ENCODE data around the gene GSG1.

Gene GSG1

GRCh38 chr12:13128291-13128965, 25.0 kb upstream of the GSG1 start:
- DNase-seq = no peak
- Mint-ChIP-seq H3K4me1 (ENCODE audit: low read depth) (no peaks in the 10 kb centered on the region), H3K36me3 (ENCODE audit: low read depth) (no peaks in the 10 kb centered on the region), H3K27me3 (no peaks in the 10 kb centered on the region), H3K4me3 (no peak overlapping the region), H3K27ac (no peak overlapping the region), H3K9me3 (no peaks in the 10 kb centered on the region)

- H3K27ac Mint-ChIP-seq = no peak overlapping the region
- H3K36me3 Mint-ChIP-seq (ENCODE audit: low read depth) = no peaks in the 10 kb centered on the region
- no peak overlapping the region for H3K4me3 Mint-ChIP-seq
- no peaks in the 10 kb centered on the region for H3K27me3 Mint-ChIP-seq
- no peak for DNase-seq
- H3K9me3 Mint-ChIP-seq = no peaks in the 10 kb centered on the region
- no peaks in the 10 kb centered on the region for H3K4me1 Mint-ChIP-seq (ENCODE audit: low read depth)
These were observed 24.0 kb upstream of the GSG1 start for GRCh38 chr12:13127444-13127843.

GRCh38 chr12:13126494-13126893, 23.0 kb upstream of the GSG1 start:
- DNase-seq = no peak
- Mint-ChIP-seq H3K9me3 (no peaks in the 10 kb centered on the region), H3K27me3 (no peaks in the 10 kb centered on the region), H3K4me3 (no peak overlapping the region), H3K27ac (no peak overlapping the region), H3K4me1 (ENCODE audit: low read depth) (no peaks in the 10 kb centered on the region), H3K36me3 (ENCODE audit: low read depth) (no peaks in the 10 kb centered on the region)

DNA sequence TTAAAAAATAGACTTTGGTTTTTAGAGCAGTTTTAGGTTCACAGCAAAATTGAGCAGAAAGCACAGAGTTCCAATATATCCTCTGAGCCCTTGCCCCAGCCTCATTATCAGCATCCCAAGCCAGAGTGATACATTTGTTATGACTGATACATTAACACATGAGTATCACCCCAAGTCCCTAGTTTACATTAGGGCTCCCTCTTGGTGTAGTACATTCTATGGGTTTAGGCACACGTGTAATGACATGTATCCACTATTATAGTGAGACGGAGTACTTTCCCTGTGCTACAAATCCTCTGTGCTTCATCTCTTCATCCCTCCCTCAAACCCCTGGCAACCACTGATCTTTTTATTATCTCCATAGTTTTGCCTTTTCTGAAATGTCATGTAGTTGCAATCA, 22.5 kb upstream of the GSG1 start:
- Mint-ChIP-seq H3K36me3 (ENCODE audit: low read depth) (no peaks in the 10 kb centered on the region), H3K9me3 (no peaks in the 10 kb centered on the region), H3K27me3 (no peaks in the 10 kb centered on the region), H3K4me3 (no peak overlapping the region), H3K4me1 (ENCODE audit: low read depth) (no peaks in the 10 kb centered on the region), H3K27ac (no peak overlapping the region)
- no peak for DNase-seq

DNA sequence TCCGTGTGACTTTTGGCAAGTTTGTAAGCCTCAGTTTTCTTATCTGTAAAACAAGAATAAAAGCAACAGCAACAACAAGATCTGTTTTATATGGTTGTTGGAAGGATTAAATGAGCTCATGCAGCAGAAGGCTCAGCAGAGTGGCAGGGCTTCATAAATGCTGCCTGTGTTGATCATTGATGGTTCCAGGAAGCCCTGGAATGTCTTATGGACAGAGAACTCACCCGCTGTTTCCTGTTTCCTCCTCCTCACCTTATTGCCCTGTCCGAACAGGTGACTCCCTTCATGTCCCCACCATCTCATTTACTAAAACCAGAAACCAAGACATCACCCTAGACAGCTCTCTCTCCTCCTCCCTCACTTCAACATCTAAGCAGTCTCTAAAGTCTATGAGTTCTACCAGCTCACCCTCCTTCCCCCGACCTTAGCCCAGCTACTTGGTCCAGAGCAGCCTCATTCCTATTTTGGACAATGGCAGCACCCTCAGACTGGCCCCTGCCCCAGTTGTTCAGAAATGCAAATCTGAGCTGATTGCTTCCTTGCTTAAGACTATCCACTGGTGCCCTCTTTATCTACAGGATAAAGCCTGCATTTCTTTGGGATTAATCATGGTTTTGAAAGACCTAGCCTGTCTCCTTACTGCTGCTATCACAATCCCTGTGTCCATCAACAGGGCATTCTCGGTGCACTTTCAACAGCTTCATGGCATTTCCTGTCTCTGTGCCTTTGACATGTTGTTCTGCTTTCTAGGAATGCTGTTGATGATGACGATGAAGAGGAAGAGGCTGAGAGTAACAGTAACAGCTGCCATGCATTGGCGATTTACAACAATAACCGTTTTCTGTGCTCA, 21.4 kb upstream of the GSG1 start:
- H3K27ac Mint-ChIP-seq = no peak overlapping the region
- DNase-seq = no peak
- no peaks in the 10 kb centered on the region for H3K4me1 Mint-ChIP-seq (ENCODE audit: low read depth)
- H3K9me3 Mint-ChIP-seq = no peaks in the 10 kb centered on the region
- no peaks in the 10 kb centered on the region for H3K27me3 Mint-ChIP-seq
- no peaks in the 10 kb centered on the region for H3K36me3 Mint-ChIP-seq (ENCODE audit: low read depth)
- H3K4me3 Mint-ChIP-seq = no peak overlapping the region

DNA sequence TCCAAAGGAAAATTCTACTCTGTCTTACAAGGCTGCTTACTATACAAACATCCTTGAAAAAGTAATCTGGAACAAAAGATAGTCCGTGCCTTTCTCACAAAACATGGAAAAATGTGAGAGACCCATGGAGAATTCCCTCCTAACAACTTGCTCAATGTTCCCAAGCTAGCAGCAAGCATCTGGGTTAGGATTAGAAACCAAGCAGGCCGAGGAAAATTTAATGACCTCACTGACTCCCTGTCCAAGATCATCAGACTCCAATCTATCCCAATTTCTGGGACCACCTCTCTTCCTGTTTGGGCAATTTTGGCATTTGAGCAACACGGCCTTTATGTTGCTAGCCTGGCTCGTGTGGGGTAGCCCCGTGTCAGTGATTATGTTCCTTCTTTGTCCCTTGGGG, 18.1 kb upstream of the GSG1 start:
- no peaks in the 10 kb centered on the region for H3K36me3 Mint-ChIP-seq (ENCODE audit: low read depth)
- no peaks in the 10 kb centered on the region for H3K4me1 Mint-ChIP-seq (ENCODE audit: low read depth)
- no peak for DNase-seq
- no peaks in the 10 kb centered on the region for H3K9me3 Mint-ChIP-seq
- no peak overlapping the region for H3K27ac Mint-ChIP-seq
- H3K27me3 Mint-ChIP-seq = no peaks in the 10 kb centered on the region
- no peak overlapping the region for H3K4me3 Mint-ChIP-seq

- no peak overlapping the region for H3K4me3 Mint-ChIP-seq
- H3K27me3 Mint-ChIP-seq = no peaks in the 10 kb centered on the region
- H3K36me3 Mint-ChIP-seq (ENCODE audit: low read depth) = no peaks in the 10 kb centered on the region
- DNase-seq = no peak
- H3K27ac Mint-ChIP-seq = no peak overlapping the region
- H3K9me3 Mint-ChIP-seq = no peaks in the 10 kb centered on the region
- H3K4me1 Mint-ChIP-seq (ENCODE audit: low read depth) = no peaks in the 10 kb centered on the region
These were observed 16.9 kb upstream of the GSG1 start for GRCh38 chr12:13120413-13120812.

- Mint-ChIP-seq H3K36me3 (ENCODE audit: low read depth) (no peaks in the 10 kb centered on the region), H3K27me3 (no peaks in the 10 kb centered on the region), H3K27ac (no peak overlapping the region), H3K4me1 (ENCODE audit: low read depth) (no peaks in the 10 kb centered on the region), H3K4me3 (no peak overlapping the region), H3K9me3 (no peaks in the 10 kb centered on the region)
- DNase-seq = no peak
These were observed 16.4 kb upstream of the GSG1 start for GRCh38 chr12:13119826-13120225.

DNA sequence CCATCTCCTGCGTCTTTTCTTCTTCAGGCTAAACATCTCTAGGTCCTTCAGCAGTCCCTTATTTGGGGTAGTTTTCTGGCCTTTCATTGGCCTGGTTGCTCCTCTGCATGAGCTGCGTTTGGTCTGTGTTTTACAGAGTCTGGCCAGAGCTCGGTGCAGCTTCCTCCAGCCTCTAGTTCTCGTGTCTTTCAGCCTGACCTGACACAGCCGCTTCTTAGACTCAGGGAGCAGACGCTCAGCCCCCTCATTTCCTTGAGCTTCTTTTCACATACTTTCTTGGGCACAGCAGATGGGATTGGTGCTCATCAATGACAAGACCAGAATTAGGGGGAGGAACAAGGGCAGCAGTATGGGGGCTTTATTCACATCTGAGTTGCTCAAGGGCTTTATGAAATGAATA, 13.6 kb upstream of the GSG1 start:
- H3K4me1 Mint-ChIP-seq (ENCODE audit: low read depth) = no peaks in the 10 kb centered on the region
- H3K36me3 Mint-ChIP-seq (ENCODE audit: low read depth) = no peaks in the 10 kb centered on the region
- no peak for DNase-seq
- H3K27ac Mint-ChIP-seq = no peak overlapping the region
- peaks cover 8% of the 10 kb centered on the region for H3K27me3 Mint-ChIP-seq
- no peak overlapping the region for H3K4me3 Mint-ChIP-seq
- H3K9me3 Mint-ChIP-seq = no peaks in the 10 kb centered on the region

DNA sequence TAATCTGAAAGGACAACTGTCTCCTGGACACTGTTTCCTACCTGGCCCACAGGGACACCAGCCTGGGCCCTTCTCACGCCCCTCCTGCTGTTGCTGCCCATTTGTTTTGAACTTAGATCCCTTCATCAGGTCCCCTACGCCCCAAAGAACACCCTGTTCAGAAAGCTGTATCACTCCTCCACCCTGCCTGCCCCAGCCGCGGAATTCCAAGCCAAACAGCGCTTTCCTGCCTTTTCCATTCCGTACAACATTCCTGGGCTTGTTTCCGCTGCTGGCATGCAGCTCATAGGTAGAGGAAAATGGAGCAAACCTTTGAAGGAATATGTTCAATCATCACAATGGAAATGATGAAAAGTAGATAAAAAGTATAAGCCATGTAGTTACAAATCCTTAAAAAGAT, 12.8 kb upstream of the GSG1 start:
- H3K27me3 Mint-ChIP-seq = peaks cover 8% of the 10 kb centered on the region
- H3K4me1 Mint-ChIP-seq (ENCODE audit: low read depth) = no peaks in the 10 kb centered on the region
- H3K36me3 Mint-ChIP-seq (ENCODE audit: low read depth) = no peaks in the 10 kb centered on the region
- H3K9me3 Mint-ChIP-seq = no peaks in the 10 kb centered on the region
- DNase-seq = no peak
- no peak overlapping the region for H3K27ac Mint-ChIP-seq
- no peak overlapping the region for H3K4me3 Mint-ChIP-seq

- DNase-seq = no peak
- Mint-ChIP-seq H3K9me3 (no peaks in the 10 kb centered on the region), H3K27me3 (peaks cover 12% of the 10 kb centered on the region), H3K4me1 (ENCODE audit: low read depth) (no peaks in the 10 kb centered on the region), H3K27ac (no peak overlapping the region), H3K36me3 (ENCODE audit: low read depth) (no peaks in the 10 kb centered on the region), H3K4me3 (no peak overlapping the region)
These were observed 11.0 kb upstream of the GSG1 start for GRCh38 chr12:13114251-13115052.

- no peak overlapping the region for H3K27ac Mint-ChIP-seq
- H3K9me3 Mint-ChIP-seq = no peaks in the 10 kb centered on the region
- H3K4me1 Mint-ChIP-seq (ENCODE audit: low read depth) = no peaks in the 10 kb centered on the region
- H3K4me3 Mint-ChIP-seq = no peak overlapping the region
- DNase-seq = no peak
- no peaks in the 10 kb centered on the region for H3K36me3 Mint-ChIP-seq (ENCODE audit: low read depth)
- H3K27me3 Mint-ChIP-seq = peaks cover 12% of the 10 kb centered on the region
These were observed 9.5 kb upstream of the GSG1 start for GRCh38 chr12:13112968-13113367.

- H3K4me3 Mint-ChIP-seq = no peak overlapping the region
- peaks cover 24% of the 10 kb centered on the region for H3K4me1 Mint-ChIP-seq (ENCODE audit: low read depth)
- H3K27ac Mint-ChIP-seq = no peak overlapping the region
- no peak for DNase-seq
- H3K36me3 Mint-ChIP-seq (ENCODE audit: low read depth) = no peaks in the 10 kb centered on the region
- H3K27me3 Mint-ChIP-seq = peaks cover 4% of the 10 kb centered on the region
- H3K9me3 Mint-ChIP-seq = no peaks in the 10 kb centered on the region
These were observed 3.2 kb upstream of the GSG1 start for GRCh38 chr12:13106666-13107065.

DNA sequence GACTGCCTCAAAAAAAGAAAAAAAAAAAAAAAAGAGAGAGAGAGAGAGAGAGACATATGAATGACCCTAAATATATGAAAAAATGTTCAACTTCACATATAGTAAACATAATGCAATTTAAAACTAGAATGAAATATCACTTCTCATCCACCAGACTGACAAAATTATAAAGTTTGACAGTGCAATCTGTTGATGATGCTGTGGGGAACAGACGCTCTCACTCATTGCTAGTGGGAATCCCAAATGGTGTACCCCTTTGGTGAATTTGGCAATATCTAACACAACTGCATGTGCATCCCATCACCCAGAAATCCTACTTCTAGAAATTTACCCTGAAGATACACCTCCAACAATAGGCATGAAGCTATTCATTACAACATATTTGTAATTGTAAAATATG, 2.3 kb upstream of the GSG1 start:
- Mint-ChIP-seq H3K9me3 (no peaks in the 10 kb centered on the region), H3K4me3 (no peak overlapping the region), H3K36me3 (ENCODE audit: low read depth) (no peaks in the 10 kb centered on the region), H3K27ac (no peak overlapping the region), H3K4me1 (ENCODE audit: low read depth) (peaks cover 28% of the 10 kb centered on the region), H3K27me3 (peaks cover 1% of the 10 kb centered on the region)
- no peak for DNase-seq

DNA sequence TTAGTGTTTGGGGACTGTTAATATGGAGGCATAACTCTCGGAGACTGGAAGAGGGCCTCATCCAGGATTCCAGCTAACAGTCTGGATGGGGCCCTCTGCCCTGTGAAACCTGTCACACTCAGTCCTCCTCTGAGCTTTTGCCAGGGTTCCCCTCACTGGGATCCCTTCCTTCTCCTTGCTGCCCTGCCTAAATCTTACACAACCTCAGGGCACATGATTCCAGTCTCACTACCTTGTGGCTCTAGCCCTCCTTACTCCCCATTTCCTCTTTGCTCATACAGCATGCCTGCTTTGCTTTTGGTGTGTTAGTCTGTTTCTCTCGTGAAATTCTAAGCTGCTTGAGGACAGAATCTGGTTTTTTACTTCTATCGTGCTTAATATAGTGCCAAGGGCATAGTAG, 942 bp upstream of the GSG1 start:
- no peaks in the 10 kb centered on the region for H3K36me3 Mint-ChIP-seq (ENCODE audit: low read depth)
- no peaks in the 10 kb centered on the region for H3K27me3 Mint-ChIP-seq
- H3K4me1 Mint-ChIP-seq (ENCODE audit: low read depth) = peaks cover 40% of the 10 kb centered on the region
- no peak overlapping the region for H3K4me3 Mint-ChIP-seq
- DNase-seq = no peak
- no peak overlapping the region for H3K27ac Mint-ChIP-seq
- no peaks in the 10 kb centered on the region for H3K9me3 Mint-ChIP-seq

Data from activated T-cell treated with anti-CD3 and anti-CD28 coated beads, Interleukin-2, amount 50 U/mL, for 24 hours (primary cell).